Activated T-cell treated with anti-CD3 and anti-CD28 coated beads for 1 hour (primary cell): Measurements from ENCODE around the gene P4HTM.
A peak's percentile ranks its signal among the peaks of the same experiment; 100 is the strongest.

Source experiments
- DNase-seq: peaks from one replicate; pipeline ENCODE4 v3.0.0-alpha.2; 2020; ENCODE audit warnings: low read depth

The P4HTM gene

GRCh38 chr3:48983096-48983495, 6.9 kb upstream of the P4HTM start:
- no peak for DNase-seq

- DNase-seq: no peak
Measured at GRCh38 chr3:48984663-48985062, 5.4 kb upstream of the P4HTM start.

GRCh38 chr3:48985831-48986376, 4.1 kb upstream of the P4HTM start:
- no peak for DNase-seq

- no peak for DNase-seq
Measured at GRCh38 chr3:48989126-48989795, 780 bp upstream of the P4HTM start.

GRCh38 chr3:48990636-48991469, 812 bp downstream of the P4HTM start:
- no peak for DNase-seq

- no peak for DNase-seq
Measured at GRCh38 chr3:48991851-48992545, 2.0 kb downstream of the P4HTM start.

- DNase-seq: no peak
Measured at GRCh38 chr3:48993834-48994233, 3.8 kb downstream of the P4HTM start.

GRCh38 chr3:48996640-48997039, 6.6 kb downstream of the P4HTM start:
- no peak for DNase-seq

GRCh38 chr3:48997102-48997635, 7.1 kb downstream of the P4HTM start:
- no peak for DNase-seq

- no peak for DNase-seq
Measured at GRCh38 chr3:48997714-48998637, 7.9 kb downstream of the P4HTM start.

- no peak for DNase-seq
Measured at GRCh38 chr3:48999085-48999858, 9.2 kb downstream of the P4HTM start.

GRCh38 chr3:49001155-49001554, 11.1 kb downstream of the P4HTM start:
- DNase-seq: no peak

- no peak for DNase-seq
Measured at GRCh38 chr3:49004352-49005302, 14.6 kb downstream of the P4HTM start.

GRCh38 chr3:49005303-49005680, 15.3 kb downstream of the P4HTM start:
- DNase-seq: no peak

- no peak for DNase-seq
Measured at GRCh38 chr3:49005998-49006397, 16.0 kb downstream of the P4HTM start.

GRCh38 chr3:49006408-49007067, 16.5 kb downstream of the P4HTM start:
- no peak for DNase-seq

GRCh38 chr3:49007068-49007770, 17.2 kb downstream of the P4HTM start, which contains the start of gene WDR6:
Gene WDR6 (plus strand): TSS chr3:49007391. CDS start chr3:49007432, 41 bp downstream.
- peak; percentile 93 for DNase-seq
